Stomach smooth muscle (tissue), 2 donors: ENCODE data around the gene DCHS1.

Experiments
- H3K27ac ChIP-seq: one replicate; pipeline ENCODE4 v1.7.0; 2013; ENCODE audit warnings: mild to moderate bottlenecking, low read length, inconsistent platforms
- H3K27me3 ChIP-seq, 2 donors: one replicate each; pipeline ENCODE4 v1.7.0; 2013; ENCODE audit warnings: low read length in 2 of 2; ENCODE audit not compliant: insufficient read depth in 2 of 2, control insufficient read depth in 1 of 2
- H3K36me3 ChIP-seq, 2 donors: one replicate each; pipeline ENCODE4 v1.7.0; 2013; ENCODE audit warnings: low read length in 2 of 2; ENCODE audit not compliant: control insufficient read depth in 2 of 2, insufficient read depth in 2 of 2
- H3K4me1 ChIP-seq: one replicate; pipeline ENCODE4 v1.7.0; 2013; ENCODE audit warnings: low read length; ENCODE audit not compliant: control insufficient read depth, insufficient read depth
- H3K4me3 ChIP-seq, 2 donors: one replicate each; pipeline ENCODE4 v1.7.0; 2013; ENCODE audit warnings: low read length in 2 of 2
- H3K9ac ChIP-seq, 2 donors: one replicate each; pipeline ENCODE4 v1.7.0; 2013; ENCODE audit warnings: low read length in 2 of 2, mild to moderate bottlenecking in 1 of 2
- H3K9me3 ChIP-seq, 2 donors: one replicate each; pipeline ENCODE4 v1.7.0; 2013; ENCODE audit warnings: low read length in 2 of 2; ENCODE audit not compliant: control insufficient read depth in 2 of 2
- donor health status: healthy.
- donor health status: Pancreatic carcinoma.

Gene DCHS1

DNA sequence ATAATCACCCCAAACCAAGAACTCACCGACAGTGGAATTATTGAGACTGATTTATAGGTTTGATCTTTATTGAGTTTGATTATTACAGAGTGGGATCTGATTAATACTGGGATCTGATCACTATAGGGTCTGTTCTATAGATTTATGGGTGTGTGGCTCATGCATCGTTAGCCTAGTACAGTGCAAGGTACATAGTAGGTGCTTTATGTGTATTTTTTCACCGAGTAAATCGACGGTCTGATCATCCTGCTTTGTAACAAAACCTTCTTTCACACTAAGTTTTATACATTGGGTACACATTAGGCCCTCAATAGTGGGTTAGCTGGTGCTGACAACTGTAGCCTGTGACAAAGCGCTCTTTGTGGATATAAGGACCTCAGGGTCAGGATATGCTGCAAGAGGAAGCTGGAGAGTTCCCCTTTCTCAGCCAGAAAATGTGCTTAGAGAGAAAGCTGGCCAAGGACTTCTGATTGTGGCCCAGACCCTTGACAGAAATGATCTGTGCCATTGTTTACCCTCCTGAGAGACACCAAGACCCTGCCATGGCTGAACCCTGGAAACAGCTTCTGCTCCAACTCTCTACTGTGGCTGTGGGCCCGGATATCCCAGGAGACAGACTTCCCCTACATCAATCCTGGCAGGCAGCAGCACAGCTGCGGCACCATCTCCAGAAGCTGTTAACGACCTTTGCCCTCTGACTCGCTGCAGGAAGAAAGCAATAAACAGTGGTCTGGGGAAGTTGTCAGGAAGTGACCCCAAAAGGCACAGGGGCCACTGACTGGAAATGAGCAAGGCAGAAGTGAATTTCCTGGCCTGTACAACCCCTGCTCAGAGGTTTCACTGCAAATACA lies 20.3 kb downstream of the DCHS1 start:
- peak overlapping the region in 1 of 2 donors; percentile 35 for H3K4me3 ChIP-seq
- peaks cover 46% of the 10 kb centered on the region for H3K4me1 ChIP-seq
- H3K36me3 ChIP-seq, result peaks cover 34 to 35% of the 10 kb centered on the region in 2 donors

GRCh38 chr11:6634534-6634933 lies 21.1 kb downstream of the DCHS1 start:
- H3K4me3 ChIP-seq, result no peak overlapping the region
- H3K9ac ChIP-seq, result peak overlapping the region in 1 of 2 donors; percentile 4
- no peaks in the 10 kb centered on the region for H3K9me3 ChIP-seq
- no peaks in the 10 kb centered on the region for H3K27me3 ChIP-seq
- peaks cover 44% of the 10 kb centered on the region for H3K4me1 ChIP-seq
- peak overlapping the region; percentile 58 for H3K27ac ChIP-seq
- peaks cover 31 to 32% of the 10 kb centered on the region in 2 donors for H3K36me3 ChIP-seq

More for the DNA sequence above, 20.3 kb downstream of the DCHS1 start:
- Histone ChIP-seq H3K9me3 (no peaks in the 10 kb centered on the region), H3K9ac (peak overlapping the region; percentile 1 to 4), H3K27ac (peak overlapping the region; percentile 58), H3K27me3 (no peaks in the 10 kb centered on the region)

DNA sequence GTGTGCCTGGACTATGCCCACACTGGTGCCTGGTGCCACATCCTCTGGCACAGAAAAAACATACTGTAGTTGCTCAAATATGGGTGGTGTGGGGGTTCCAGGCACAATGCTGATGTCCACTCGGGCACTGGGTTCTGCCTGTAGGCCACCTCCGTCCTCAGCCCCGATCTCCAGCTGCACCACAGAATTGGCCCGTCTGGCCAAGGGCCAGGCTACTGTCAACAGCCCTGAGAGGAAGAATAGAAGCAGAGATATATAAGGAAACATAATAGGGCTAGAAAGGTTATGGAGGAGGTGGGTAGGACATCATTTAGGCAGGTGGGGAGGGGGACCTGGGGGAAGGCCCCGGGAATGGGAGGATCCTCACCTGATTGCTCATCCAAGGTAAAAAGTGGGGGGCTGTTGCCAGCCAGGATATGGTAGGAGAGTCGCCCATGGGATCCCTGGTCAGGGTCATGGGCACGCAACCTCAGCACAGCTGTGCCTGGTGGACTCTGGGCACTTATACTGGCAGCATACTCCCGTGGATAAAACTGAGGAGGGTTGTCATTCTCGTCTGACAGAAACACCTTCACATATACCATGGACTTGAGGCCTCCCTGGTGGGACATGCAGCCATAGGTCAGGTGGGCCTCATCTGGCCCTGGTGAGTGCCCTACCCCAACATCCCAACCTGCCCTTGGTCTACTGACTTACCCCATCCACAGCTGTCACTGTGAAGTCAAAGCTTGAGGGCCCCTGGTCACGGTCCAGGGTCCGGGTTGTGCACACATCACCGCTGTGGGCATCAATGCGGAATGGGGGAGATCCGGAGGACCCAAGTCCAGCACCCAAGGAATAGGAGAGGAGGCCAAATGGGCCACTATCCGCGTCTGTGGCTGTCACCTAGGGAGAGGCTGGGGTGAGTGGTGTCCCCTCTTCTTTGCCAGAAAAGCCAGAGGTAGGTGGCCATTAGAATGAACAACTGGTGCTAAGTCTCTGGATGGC lies 21.9 kb downstream of the DCHS1 start:
- peaks cover 35 to 38% of the 10 kb centered on the region in 2 donors for H3K36me3 ChIP-seq
- H3K27ac ChIP-seq, result no peak overlapping the region
- H3K9me3 ChIP-seq, result no peaks in the 10 kb centered on the region
- no peak overlapping the region for H3K4me3 ChIP-seq
- H3K9ac ChIP-seq, result peak overlapping the region in 1 of 2 donors; percentile 13
- H3K27me3 ChIP-seq, result no peaks in the 10 kb centered on the region
- H3K4me1 ChIP-seq, result peaks cover 36% of the 10 kb centered on the region

DNA sequence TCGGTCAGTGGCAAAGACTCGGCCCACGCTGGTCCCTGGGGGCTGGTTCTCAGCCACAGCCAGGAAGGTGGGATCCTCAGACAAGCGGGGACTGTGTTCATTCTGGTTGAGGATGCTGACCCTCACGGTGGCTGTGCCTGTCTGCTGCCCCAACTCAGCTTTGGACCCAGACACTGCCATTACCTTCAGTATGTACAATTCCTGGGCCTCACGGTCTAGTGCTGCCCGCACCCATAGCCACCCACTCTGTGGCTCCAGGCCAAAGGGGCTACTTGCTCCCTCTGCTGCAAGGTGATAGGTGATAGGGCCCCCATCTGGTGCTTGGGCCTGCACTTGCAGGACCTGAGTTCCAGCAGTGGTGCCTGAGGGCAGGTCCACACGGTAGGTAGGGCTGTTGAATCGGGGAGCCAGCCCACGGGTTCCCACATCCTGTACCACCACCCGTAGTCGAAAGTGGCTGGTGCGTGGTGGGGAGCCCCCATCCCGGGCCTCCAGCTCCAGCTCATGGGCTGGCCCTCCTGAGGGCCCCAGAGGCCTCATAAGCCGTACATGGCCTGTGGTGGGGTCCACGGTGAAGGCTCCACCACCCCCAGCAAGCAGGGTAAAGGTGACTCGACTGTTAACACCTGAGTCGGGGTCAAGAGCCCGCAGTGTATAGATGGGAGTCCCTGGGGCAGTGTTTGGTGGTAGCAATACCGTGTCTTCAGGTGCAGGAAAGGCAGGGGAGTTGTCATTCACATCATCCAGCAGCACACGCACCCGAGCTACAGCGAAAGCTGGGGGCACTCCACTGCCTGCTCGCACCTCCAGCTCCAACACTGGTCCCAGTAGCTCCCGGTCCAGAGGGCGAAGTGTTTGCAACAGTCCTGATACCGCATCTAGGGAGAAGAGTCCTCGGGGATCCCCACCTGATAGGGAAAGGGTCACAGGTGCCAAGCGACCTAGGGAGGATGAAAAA lies 23.2 kb downstream of the DCHS1 start:
- H3K36me3 ChIP-seq, result peaks cover 43 to 45% of the 10 kb centered on the region in 2 donors
- H3K4me3 ChIP-seq, result no peak overlapping the region
- H3K27ac ChIP-seq, result no peak overlapping the region
- no peaks in the 10 kb centered on the region for H3K27me3 ChIP-seq
- peaks cover 24% of the 10 kb centered on the region for H3K4me1 ChIP-seq
- no peak overlapping the region for H3K9ac ChIP-seq
- H3K9me3 ChIP-seq, result no peaks in the 10 kb centered on the region

- H3K4me1 ChIP-seq, result peaks cover 19% of the 10 kb centered on the region
- no peak overlapping the region for H3K9ac ChIP-seq
- no peak overlapping the region for H3K4me3 ChIP-seq
Observed at GRCh38 chr11:6631361-6631890, 24.2 kb downstream of the DCHS1 start.

DNA sequence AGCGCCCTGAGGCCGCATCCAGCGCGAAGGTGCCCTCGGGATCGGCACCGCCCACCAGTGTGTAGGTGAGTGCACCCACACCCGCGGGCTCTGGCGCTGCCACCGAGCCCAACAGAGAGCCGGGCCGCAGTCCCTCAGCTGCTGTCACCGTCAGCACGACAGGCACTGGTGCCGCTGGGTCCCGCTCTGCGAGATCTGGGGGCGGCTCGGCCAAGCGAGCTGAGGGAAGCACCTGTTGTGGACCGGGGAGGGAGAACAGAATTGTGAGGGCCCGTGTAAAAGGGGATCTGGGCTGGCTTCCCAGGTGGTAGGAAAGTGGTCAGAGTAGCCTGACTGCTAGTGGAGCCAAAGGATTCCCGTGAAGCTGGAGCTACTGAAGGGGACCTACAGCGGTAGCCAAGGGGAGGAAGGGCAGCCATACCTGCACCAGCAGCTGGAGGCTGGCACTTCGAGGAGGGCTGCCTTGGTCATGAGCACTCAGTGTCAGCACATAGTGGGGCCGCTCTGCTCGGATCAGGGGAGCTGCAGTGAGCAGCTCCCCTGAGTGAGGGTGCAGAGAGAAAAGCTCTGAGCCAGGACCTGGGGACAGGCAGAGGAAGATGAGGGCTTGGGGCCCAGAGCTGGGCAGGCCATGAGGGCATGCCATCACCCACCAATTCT lies 24.8 kb downstream of the DCHS1 start:
- Histone ChIP-seq H3K9ac (no peak overlapping the region), H3K4me3 (no peak overlapping the region), H3K27ac (no peak overlapping the region), H3K9me3 (no peaks in the 10 kb centered on the region), H3K36me3 (peaks cover 59 to 60% of the 10 kb centered on the region in 2 donors), H3K4me1 (peaks cover 13% of the 10 kb centered on the region), H3K27me3 (no peaks in the 10 kb centered on the region)

More at GRCh38 chr11:6631361-6631890, 24.2 kb downstream of the DCHS1 start:
- Histone ChIP-seq H3K27me3 (no peaks in the 10 kb centered on the region), H3K27ac (no peak overlapping the region), H3K9me3 (no peaks in the 10 kb centered on the region), H3K36me3 (peaks cover 53 to 54% of the 10 kb centered on the region in 2 donors)

DNA sequence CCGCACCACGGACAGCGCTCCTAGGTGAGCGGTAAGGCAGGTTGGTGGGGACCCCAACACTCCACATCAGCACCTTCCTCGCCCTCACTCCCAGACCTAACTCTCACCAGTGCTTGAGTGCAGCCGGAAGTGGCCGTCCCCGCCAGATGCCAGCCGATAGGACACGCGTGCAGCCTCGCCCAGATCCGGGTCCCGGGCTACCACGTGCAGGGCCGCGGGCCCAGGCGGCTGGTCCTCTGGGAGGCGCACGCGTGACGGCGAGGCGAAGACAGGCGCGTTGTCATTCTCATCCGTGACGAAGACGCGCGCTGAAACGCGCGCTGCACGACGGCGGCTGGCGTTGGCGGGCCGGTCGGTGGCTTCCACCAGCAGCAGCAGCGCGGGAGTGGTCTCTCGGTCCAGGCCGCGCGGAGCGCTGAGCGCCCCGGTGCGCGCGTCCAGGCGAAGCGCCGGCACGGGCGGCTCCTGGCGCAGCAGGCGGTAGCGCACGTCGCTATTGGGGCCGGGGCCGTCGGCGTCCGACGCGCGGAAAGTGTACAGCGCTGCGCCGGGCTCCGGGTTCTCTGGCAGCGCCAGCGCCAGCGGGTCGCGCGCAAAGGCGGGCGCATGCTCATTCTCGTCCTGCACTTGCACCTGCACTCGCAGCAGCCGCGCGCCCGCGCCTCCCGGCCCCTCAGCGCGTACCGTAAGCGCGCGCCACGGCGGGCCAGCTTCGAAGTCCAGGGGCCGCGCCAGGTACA lies 25.5 kb downstream of the DCHS1 start:
- peaks cover 6% of the 10 kb centered on the region for H3K4me1 ChIP-seq
- no peak overlapping the region for H3K27ac ChIP-seq
- H3K36me3 ChIP-seq, result peaks cover 66 to 67% of the 10 kb centered on the region in 2 donors
- H3K4me3 ChIP-seq, result no peak overlapping the region
- no peaks in the 10 kb centered on the region for H3K9me3 ChIP-seq
- no peak overlapping the region for H3K9ac ChIP-seq
- no peaks in the 10 kb centered on the region for H3K27me3 ChIP-seq

GRCh38 chr11:6629573-6629891 lies 26.1 kb downstream of the DCHS1 start:
- Histone ChIP-seq H3K9me3 (no peaks in the 10 kb centered on the region), H3K27me3 (no peaks in the 10 kb centered on the region), H3K4me1 (peaks cover 6% of the 10 kb centered on the region), H3K27ac (no peak overlapping the region), H3K4me3 (no peak overlapping the region), H3K9ac (no peak overlapping the region), H3K36me3 (peaks cover 72 to 73% of the 10 kb centered on the region in 2 donors)

DNA sequence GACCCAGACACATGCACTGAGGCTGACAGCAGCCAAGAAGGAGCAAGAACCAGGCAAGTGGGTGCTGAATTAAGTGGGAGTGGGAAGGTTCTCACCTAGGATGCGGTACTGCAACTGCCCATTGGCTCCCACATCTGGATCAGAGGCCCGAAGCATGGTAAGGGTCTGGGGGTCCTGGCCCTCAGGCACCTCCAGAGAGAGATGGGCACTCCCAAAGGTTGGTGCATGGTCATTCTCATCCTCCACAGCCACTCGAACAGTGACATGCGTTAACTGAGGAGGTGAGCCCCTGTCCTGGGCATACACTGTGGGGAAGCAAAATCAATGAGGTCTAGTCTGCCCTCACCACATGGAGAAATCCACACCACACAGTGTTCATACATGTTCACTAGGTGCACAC lies 27.1 kb downstream of the DCHS1 start:
- H3K27ac ChIP-seq, result no peak overlapping the region
- no peak overlapping the region for H3K9ac ChIP-seq
- peaks cover 4% of the 10 kb centered on the region for H3K4me1 ChIP-seq
- no peak overlapping the region for H3K4me3 ChIP-seq
- H3K36me3 ChIP-seq, result peaks cover 77 to 78% of the 10 kb centered on the region in 2 donors
- H3K27me3 ChIP-seq, result no peaks in the 10 kb centered on the region
- H3K9me3 ChIP-seq, result no peaks in the 10 kb centered on the region
